Keratinocyte (primary cell): ENCODE data around the gene LASP1NB.

Experiments used
- CTCF ChIP-seq, 3 experiments: IDR thresholded peaks in 1 of 3; conservative IDR thresholded peaks in 1 of 3; optimal IDR thresholded peaks in 1 of 3; 2 replicates in 2 of 3; 3 replicates in 1 of 3; pipeline versions ENCODE3 to v1.5.1; 2011; ENCODE audit warnings: low read length in 3 of 3, mild to moderate bottlenecking in 3 of 3, moderate library complexity in 2 of 3, control low read depth in 1 of 3, inconsistent platforms in 1 of 3; ENCODE audit not compliant: insufficient read depth in 2 of 3; ENCODE audit errors: extremely low read depth in 1 of 3
- EZH2 ChIP-seq: IDR thresholded peaks from one replicate; pipeline ENCODE4 v1.6.1; 2012; ENCODE audit warnings: inconsistent platforms, mild to moderate bottlenecking, low read length, moderate library complexity

GRCh38 chr17:38917259-38917658 lies 8.2 kb upstream of the LASP1NB start:
- TF ChIP-seq CTCF (optimal IDR thresholded peaks at IDR 0.05 in 1 of 3, IDR thresholded peaks at IDR 0.05 in 1 of 3, conservative IDR thresholded peaks at IDR 0.05 in 1 of 3; ENCODE audit: extremely low read depth in 1 of 3, insufficient read depth in 2 of 3, low read length in 3 of 3) (no peak), EZH2 (no peak)
